GM21576 (cell line): ENCODE results near the gene MRPL17.
"Not testable (repeated sequence)": the region's sequence is repeated elsewhere in the genome, so short reads cannot be mapped to it uniquely, and the experiment has no call there.

Source experiments
- ATAC-seq: cut with Tn5 transposase; IDR thresholded peaks from one replicate; pipeline ENCODE4 v1.9.1; 2021; ENCODE audit warnings: mild to moderate bottlenecking, moderate library complexity; ENCODE audit not compliant: unreplicated experiment

MRPL17 gene

GRCh38 chr11:6684068-6684467, 928 bp upstream of the MRPL17 start:
- not testable (repeated sequence) for ATAC-seq

- ATAC-seq, result peak; percentile 5
These were observed 577 bp downstream of the MRPL17 start for GRCh38 chr11:6682591-6682935.

GRCh38 chr11:6681949-6682348, 1.2 kb downstream of the MRPL17 start:
- ATAC-seq, result no peak

- no peak for ATAC-seq
These were observed 1.6 kb downstream of the MRPL17 start for GRCh38 chr11:6681505-6681904.

GRCh38 chr11:6677018-6677417, 6.1 kb downstream of the MRPL17 start:
- ATAC-seq, result no peak

DNA sequence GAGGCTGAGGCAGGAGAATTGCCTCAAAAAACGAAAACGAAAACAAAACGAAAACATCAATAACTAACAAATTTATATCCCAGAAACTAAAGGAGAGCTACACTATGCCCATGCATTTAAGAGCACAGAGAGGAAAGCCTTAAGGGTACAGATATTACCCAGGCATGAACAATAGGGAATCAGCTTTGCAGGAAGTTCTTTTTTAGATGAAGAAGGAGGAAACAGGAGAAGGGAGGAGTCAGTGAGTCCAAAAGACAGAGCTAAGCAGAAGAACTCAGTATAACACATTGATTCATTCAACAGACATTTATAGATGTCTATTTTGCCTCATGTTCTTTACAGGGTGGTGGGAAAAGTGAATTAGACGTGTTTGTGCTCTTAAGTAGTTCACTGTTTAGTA, 8.3 kb downstream of the MRPL17 start:
- ATAC-seq, result no peak

GRCh38 chr11:6674219-6674597, 8.9 kb downstream of the MRPL17 start:
- no peak for ATAC-seq

DNA sequence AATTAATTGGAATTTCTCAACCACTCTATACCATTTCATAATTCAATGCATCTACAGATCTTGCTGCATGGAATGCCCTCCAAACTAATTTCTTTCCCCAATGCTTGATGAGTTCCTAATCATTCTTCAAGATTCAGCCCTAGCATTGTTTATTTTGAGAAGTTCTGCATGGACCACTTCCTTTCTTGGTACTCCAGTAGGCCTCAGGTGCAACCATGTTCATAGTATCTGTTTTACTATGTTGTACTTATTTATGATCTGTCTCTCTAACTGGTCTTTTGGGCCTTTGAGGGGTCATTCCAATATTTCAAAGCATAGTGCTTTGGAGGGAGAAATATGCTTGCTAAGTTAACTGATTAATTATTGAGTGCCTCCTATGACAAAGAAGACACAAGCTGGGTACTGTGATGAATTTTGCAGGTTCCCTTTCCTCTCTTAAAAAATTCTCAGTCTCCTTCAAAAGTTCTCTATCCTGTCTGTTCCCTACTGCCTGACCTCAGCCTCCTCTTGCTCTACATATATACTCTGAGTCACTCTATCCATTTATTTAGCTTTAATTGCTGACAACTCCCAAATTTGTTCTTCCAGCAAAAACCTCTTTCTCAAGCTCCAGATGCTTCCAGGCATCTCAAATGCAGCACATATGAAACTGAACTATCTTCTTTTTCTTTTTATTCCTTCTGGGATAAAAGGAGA, 9.5 kb downstream of the MRPL17 start:
- no peak for ATAC-seq

DNA sequence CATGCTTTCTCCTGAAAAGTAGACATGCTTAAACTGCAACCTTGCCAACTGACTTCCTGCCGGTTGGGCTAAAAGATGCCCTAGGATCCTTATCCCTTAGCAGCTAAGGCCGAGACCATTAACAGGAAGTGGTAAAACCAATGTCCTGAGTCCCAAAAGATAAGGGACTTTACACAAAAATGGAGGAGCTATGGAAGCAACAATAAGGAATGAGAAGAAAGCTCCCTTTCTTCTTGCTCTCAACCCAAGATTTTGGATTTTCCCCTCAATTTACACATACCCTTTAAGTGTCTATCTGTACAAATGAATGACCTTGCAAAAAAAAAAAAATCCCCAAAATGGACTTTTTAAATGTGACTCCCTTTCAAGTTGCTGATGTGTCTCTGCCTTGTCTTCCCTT, 11.1 kb downstream of the MRPL17 start:
- ATAC-seq, result no peak

GRCh38 chr11:6670202-6670830, 12.8 kb downstream of the MRPL17 start:
- ATAC-seq, result no peak

DNA sequence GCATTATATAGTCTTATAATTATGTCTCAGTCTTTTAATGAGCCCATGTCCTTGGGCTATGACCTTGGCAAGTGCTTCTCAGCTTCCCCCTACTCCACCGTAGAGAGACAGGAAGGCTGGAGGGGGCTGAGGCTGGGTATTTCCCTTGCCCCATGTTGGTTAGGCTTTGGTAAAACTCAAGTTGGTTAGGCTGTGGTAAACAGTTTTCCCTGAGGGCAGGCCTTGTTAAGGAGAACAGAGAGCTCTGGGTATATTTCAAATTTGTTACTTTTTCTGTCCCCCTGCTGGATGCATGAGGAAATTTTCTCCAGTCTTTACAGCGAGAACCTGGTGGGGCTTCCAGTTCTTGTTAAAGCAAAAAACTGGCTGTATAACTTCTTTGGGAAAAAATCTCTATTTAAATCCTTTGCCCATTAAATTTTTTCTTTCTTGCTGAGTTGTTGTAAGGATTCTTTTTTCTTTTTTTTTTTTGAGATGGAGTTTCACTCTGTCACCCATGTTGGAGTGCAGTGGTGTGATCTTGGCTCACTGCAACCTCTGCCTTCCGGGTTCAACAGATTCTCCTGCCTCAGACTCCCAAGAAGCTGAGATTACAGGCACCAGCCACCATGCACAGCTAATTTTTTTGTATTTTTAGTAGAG, 15.3 kb downstream of the MRPL17 start:
- no peak for ATAC-seq

DNA sequence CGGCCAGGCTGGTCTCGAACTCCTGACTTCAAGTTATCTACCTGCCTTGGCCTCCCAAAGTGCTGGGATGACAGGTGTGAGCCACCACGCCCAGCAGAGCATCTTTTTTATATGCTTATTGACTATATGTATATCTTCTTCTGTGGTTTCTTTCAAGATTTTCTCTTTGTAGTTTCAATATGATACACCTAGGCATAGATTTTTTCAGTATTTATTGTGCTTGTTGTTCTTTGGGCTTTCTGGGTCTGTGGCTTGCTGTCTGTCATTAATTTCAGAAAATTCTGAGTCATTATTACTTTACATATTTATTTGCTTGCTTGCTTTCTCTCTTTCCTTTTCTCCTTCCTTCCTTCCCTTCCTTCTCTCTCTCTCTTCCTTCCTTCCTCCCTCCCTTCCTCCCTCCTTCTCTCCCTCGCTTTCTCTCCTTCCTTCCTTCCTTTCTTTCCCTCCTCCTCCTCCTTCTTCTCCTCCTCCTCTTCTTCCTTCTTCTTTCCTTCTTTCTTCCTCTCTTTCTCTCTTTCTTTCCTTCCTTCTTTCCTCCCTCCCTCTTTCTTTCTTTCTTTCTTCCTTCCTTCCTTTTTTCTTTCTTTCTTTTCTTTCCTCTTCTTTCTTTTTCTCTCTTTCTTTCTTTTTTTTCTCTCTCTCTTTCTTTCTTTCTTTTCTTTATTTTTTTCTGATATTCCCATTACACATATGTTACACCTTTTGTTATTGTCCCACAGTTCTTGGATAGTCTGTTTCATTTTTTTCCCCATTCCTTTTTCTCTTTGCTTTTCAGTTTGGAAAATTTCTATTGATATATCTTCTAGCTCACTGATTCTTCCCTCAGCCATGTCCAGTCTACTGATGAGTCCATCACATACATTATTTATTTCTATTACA, 16.6 kb downstream of the MRPL17 start:
- ATAC-seq, result no peak

DNA sequence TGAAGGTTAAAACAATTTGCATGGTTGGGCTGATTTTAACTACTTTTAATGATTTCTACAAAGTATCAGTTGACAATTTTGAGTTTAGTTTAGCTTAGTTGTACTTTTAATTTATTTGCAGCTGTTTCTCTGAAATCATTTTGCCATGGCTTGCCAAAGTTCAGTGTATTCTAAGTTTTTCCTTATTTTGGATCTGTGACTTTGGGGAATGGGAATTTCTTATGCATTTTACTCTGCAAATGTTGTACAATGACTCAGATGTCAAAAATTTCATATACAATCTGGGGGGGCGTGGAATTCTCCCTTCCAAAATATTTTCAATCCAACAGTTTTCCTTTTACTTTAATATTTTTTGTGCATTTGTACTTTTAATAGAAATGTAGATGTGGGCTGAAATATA, 18.6 kb downstream of the MRPL17 start:
- ATAC-seq, result no peak

GRCh38 chr11:6663794-6664469, 19.2 kb downstream of the MRPL17 start:
- no peak for ATAC-seq

GRCh38 chr11:6660712-6661111, 22.4 kb downstream of the MRPL17 start:
- ATAC-seq, result no peak

GRCh38 chr11:6658647-6659046, 24.5 kb downstream of the MRPL17 start:
- ATAC-seq, result no peak

DNA sequence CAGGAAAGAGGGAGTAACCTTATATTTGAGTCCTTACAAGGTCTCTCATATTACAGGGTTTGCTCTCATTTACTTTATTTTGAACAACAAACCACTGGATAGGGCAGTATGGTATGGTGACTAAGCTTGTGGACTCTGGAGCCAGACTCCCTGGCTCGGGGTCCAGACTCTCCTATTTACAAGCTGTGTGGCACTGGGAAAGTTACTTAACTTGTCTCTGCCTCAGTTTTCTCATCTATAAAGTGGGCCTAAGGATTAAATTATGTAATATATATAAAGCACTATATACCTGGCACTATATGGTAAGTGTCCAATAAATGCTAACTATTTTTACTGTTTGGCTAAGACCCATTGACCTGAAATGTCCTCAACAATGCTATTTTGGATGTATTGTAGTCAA, 25.8 kb downstream of the MRPL17 start:
- ATAC-seq, result no peak

- no peak for ATAC-seq
These were observed 26.2 kb downstream of the MRPL17 start for GRCh38 chr11:6656936-6657335.

DNA sequence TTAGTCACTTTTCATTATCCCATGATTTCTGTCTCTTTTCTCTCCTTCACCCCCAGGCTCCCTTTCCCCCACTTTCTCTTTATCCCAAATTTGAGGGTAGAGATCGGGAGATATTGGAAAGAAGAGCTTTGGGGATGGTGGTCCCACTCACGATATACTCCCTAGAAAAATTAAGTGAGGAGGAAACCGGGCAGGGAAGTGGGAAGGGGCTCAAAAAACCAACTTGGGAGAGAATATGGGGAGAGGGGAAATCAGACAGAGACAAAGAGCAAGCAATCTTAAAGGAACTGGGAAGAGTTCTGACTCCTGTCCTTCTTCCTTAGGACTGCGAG, 26.6 kb downstream of the MRPL17 start:
- ATAC-seq, result no peak

DNA sequence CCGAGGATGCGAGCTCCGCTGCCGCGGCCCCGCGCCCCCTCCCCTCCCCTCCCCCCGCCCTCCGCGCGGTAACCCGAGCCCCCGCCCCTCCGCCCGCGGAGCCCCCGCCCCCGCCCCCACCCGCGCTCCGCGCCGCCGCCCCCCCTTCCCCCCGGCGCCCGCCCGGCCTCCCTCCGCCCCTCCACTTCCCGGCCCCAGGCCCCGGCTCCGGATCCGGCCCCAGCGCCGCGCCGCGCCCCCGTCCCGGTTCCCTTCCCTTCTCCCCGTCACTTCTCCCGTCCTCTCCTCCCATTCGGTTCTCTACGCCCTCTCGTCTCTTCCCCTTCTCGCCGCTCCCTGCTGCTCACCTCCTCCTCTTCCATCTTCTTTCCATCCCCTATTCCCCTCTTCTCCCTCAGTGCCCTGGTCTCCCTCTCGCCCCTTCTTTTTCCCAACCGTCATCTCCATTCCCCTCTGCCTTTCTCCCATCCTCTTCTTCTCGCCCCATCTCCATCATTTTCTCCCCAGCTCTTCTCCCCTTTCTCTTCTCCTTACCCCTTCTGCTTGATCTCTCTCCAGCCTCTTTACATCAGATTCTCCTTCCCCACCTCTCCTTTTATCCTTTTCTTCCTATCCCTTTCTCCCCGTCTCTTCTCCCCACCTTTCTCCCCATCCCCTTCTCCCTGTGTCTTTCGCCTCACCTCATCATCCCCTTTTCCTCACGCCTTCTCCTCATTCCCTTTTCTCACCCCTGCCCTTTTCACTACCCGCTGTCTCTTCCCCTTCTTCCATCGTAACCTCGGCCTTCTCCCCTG, 27.2 kb downstream of the MRPL17 start, which contains the start of gene DCHS1:
TSS of gene DCHS1 (minus strand) at position 20 of the 794 bp plus-strand sequence. CDS start 14,196 bp downstream, outside the sequence.
- no peak for ATAC-seq
